Calu3 (cell line): Measurements from ENCODE around the gene FNIP1. TPM values are rescaled to one million over a fixed set of nuclear protein-coding genes. Genes with fewer than 3 reads are reported as not detected.

Experiments
- BruUV-seq: library from RNA; stranded (reverse); fragments of 400-500 nt; replicated peaks from 2 replicates; lab custom pipeline; 2021; lab: Mats Ljungman, UMichigan
- CTCF ChIA-PET: fragments of 300-600 bp; sonication (Branson Sonifier 250); formaldehyde crosslinking; loops from one replicate; lab custom pipeline; 2022; ENCODE audit warnings: antibody characterized with exemption; lab: Charles Lee
- DNase-seq: peaks from one replicate; pipeline ENCODE4 v3.0.0; 2022
- H3K27ac Mint-ChIP-seq: one replicate; pipeline ENCODE4 v1.8.0; 2022; ENCODE audit warnings: mixed read lengths; ENCODE audit not compliant: unreplicated experiment
- H3K27me3 Mint-ChIP-seq: one replicate; pipeline ENCODE4 v1.8.0; 2022; ENCODE audit warnings: mixed read lengths; ENCODE audit not compliant: unreplicated experiment
- H3K36me3 Mint-ChIP-seq: one replicate; pipeline ENCODE4 v1.8.0; 2022; ENCODE audit warnings: mild to moderate bottlenecking, moderate library complexity, mixed read lengths; ENCODE audit not compliant: insufficient read depth, unreplicated experiment
- H3K4me1 Mint-ChIP-seq: one replicate; pipeline ENCODE4 v1.8.0; 2022; ENCODE audit warnings: mild to moderate bottlenecking, low read depth, mixed read lengths; ENCODE audit not compliant: unreplicated experiment
- H3K4me3 Mint-ChIP-seq: one replicate; pipeline ENCODE4 v1.8.0; 2022; ENCODE audit warnings: mild to moderate bottlenecking, low read depth, moderate library complexity, mixed read lengths; ENCODE audit not compliant: unreplicated experiment
- H3K9me3 Mint-ChIP-seq: one replicate; pipeline ENCODE4 v1.8.0; 2022; ENCODE audit warnings: low read depth, mixed read lengths; ENCODE audit not compliant: unreplicated experiment
- intact Hi-C: fragments of 100-400 bp; cut with micrococcal nuclease; formaldehyde crosslinking; loops from one replicate; pipeline ENCODE4 v1.10.0; 2022; ENCODE audit not compliant: unreplicated experiment
- total RNA-seq: library from RNA; stranded (reverse); gene quantifications from 2 replicates; pipeline ENCODE4 v1.2.3, GENCODE V29; 2022
- TF ChIP-seq, protein P1 (sequence below): fragments of 200-600 bp; IDR thresholded peaks from one replicate; pipeline ENCODE4 v1.8.0; 2022; ENCODE audit warnings: antibody characterized with exemption; ENCODE audit not compliant: unreplicated experiment

FNIP1 gene
- total RNA-seq, 1 experiment from 2014 or later, result 46.0 TPM

DNA sequence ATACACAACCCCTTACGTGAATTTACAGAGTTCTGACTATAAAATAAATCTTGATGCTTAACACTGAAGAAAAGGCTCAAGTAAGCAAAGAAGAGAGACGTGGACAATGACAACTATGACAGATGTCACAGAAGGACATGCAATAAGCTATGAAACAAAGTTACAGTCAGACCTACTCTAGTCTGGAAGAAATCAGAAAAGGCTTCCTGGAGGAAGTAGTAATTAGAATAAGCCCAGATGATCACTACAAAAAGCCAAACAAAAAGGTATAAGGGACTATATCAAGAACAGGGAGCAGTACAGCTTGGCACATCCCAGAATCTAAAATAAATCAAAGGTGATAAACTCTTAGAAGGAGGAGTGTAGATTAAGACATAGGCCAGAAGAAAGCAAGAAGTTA, 6.3 kb downstream of the FNIP1 start:
- intact Hi-C loops, result loop anchor here (2.0 kb wide), 1 partner anchor 16 kb away; no protein-coding TSS in a partner anchor
- Mint-ChIP-seq H3K27ac (no peak overlapping the region), H3K36me3 (peaks cover 22% of the 10 kb centered on the region), H3K4me1 (peaks cover 34% of the 10 kb centered on the region), H3K27me3 (no peaks in the 10 kb centered on the region), H3K4me3 (no peak overlapping the region), H3K9me3 (peaks cover 5% of the 10 kb centered on the region)
- TF ChIP-seq, protein P1, sequence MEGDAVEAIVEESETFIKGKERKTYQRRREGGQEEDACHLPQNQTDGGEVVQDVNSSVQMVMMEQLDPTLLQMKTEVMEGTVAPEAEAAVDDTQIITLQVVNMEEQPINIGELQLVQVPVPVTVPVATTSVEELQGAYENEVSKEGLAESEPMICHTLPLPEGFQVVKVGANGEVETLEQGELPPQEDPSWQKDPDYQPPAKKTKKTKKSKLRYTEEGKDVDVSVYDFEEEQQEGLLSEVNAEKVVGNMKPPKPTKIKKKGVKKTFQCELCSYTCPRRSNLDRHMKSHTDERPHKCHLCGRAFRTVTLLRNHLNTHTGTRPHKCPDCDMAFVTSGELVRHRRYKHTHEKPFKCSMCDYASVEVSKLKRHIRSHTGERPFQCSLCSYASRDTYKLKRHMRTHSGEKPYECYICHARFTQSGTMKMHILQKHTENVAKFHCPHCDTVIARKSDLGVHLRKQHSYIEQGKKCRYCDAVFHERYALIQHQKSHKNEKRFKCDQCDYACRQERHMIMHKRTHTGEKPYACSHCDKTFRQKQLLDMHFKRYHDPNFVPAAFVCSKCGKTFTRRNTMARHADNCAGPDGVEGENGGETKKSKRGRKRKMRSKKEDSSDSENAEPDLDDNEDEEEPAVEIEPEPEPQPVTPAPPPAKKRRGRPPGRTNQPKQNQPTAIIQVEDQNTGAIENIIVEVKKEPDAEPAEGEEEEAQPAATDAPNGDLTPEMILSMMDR, result no peak
- no peak for DNase-seq
- CTCF ChIA-PET, result interaction anchor here (0.6 kb wide), 2 partner anchors 153 to 1097 kb away, joined by 3 to 4 read pairs; no protein-coding TSS in a partner anchor
- no TSS peak for BruUV-seq

DNA sequence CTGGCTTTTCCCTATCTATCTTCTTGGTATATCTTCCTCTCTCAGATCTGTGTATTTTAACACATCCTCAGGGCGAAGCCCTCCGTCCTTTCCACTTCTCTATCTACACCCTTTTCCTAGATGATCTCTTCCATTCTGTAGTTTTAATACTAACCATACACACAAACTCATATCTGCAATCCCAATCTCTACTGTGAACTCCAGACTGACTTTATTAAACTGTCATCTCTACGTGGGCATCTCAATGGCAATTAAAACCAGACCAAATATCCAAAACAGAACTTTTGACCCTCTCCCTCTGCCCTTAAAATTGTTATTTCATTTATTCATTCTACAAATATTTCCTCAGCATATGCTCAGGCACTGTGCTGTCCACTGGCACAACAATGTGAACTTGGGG, 7.1 kb downstream of the FNIP1 start:
- intact Hi-C loops, result loop anchor here (2.0 kb wide), 1 partner anchor 15 kb away; no protein-coding TSS in a partner anchor
- BruUV-seq, result no TSS peak
- Mint-ChIP-seq H3K4me3 (no peak overlapping the region), H3K4me1 (peaks cover 31% of the 10 kb centered on the region), H3K27ac (no peak overlapping the region), H3K36me3 (peaks cover 14% of the 10 kb centered on the region), H3K27me3 (no peaks in the 10 kb centered on the region), H3K9me3 (peaks cover 5% of the 10 kb centered on the region)
- CTCF ChIA-PET, result interaction anchor here (0.6 kb wide), 1 partner anchor 153 kb away, joined by 4 read pairs; no protein-coding TSS in a partner anchor
- DNase-seq, result no peak
- TF ChIP-seq, protein P1, result no peak

DNA sequence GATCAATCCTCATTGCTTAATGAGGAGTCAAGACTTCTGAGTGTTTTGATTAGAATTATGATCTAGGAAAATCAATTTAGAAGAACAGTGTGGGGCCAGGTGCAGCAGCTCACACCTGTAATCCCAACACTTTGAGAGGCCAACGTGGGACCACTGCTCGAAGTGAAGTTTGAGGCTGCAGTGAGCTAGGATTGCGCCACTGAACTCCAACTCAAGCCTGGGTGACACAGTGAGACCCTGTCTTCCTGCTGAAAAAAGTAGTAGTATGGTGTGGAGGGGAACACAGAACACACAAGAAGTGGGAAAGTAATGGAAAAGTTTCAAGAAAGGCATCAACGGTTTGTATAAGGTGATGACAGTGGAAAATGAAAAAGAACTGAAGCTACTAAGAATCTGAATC, 9.1 kb downstream of the FNIP1 start:
- intact Hi-C loops, result no loop called here

DNA sequence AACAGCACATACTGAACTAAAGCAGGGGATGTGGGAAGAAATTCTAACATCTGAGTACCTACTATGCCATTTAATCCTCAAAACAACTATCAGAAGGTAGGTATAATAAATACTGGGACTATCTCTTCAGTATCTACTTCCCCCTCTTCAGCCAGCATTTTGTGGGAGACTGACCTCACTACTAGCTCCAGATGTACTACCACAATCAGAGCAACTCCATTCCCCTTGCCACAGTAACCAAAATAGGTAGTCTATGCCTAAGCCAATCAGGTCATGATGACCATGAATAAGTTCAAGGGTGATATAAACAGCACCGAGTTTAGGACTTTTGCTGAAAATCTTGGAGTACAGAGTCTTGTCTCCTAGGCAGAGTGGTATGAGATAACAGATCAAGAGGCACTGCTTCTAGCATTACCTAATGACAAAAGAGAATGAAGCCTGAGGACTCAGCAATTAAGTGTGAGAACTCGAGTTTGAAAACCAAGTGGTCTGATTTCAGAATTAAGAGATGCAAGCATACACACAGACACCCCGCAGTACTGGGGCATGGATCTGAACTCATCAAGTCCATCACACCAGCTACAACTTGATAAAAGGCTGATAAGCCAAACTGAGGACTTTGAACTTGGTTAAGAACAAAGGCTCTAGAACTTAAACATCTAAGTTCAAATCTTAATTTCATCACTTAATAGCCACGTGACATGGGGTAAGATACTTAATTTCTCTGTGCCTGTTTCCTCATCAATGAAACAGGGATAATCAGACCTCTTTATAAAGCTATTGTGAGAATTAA, 9.7 kb downstream of the FNIP1 start:
- BruUV-seq, result no TSS peak
- Mint-ChIP-seq H3K4me1 (peaks cover 38% of the 10 kb centered on the region), H3K27ac (no peak overlapping the region), H3K27me3 (no peaks in the 10 kb centered on the region), H3K4me3 (no peak overlapping the region), H3K9me3 (peaks cover 5% of the 10 kb centered on the region), H3K36me3 (no peaks in the 10 kb centered on the region)
- no peak for DNase-seq
- TF ChIP-seq, protein P1, result no peak
- CTCF ChIA-PET, result no interaction called here
- intact Hi-C loops, result no loop called here

More for the DNA sequence above, 9.1 kb downstream of the FNIP1 start:
- Mint-ChIP-seq H3K36me3 (peaks cover 4% of the 10 kb centered on the region), H3K4me1 (peaks cover 38% of the 10 kb centered on the region), H3K27ac (no peak overlapping the region), H3K4me3 (no peak overlapping the region), H3K9me3 (peaks cover 5% of the 10 kb centered on the region), H3K27me3 (no peaks in the 10 kb centered on the region)
- no peak for DNase-seq
- no TSS peak for BruUV-seq
- TF ChIP-seq, protein P1, result no peak
- CTCF ChIA-PET, result no interaction called here
